Measurements from ENCODE around the gene R3HDML. TPM values are rescaled to one million over a fixed set of nuclear protein-coding genes. Genes with fewer than 3 reads are reported as not detected.

The R3HDML gene
- polyA plus RNA-seq, 1 donor (not counting 4 experiments of a cell fraction or from before 2014, with no cell fraction given) = not detected

GRCh38 chr20:44361021-44361420 is 24.2 kb downstream of the R3HDML start:
- no peak for FAIRE-seq
- Histone ChIP-seq H3K27ac (ENCODE audit: control insufficient read depth, insufficient read depth, low read length) (no peak overlapping the region), H2AFZ (ENCODE audit: control insufficient read depth, low read length) (no peak overlapping the region), H4K20me1 (ENCODE audit: control insufficient read depth, extremely low read depth, insufficient read depth, low read length) (no peaks in the 10 kb centered on the region), H3K36me3 (ENCODE audit: control insufficient read depth in 2 of 2, extremely low read depth in 1 of 2, insufficient read depth in 2 of 2, low read length in 2 of 2) (no peaks in the 10 kb centered on the region), H3K4me3 (ENCODE audit: control insufficient read depth in 2 of 3, extremely low read depth in 1 of 3, insufficient read depth in 2 of 3, low read depth in 1 of 3, low read length in 3 of 3) (no peak overlapping the region), H3K27me3 (ENCODE audit: control insufficient read depth, extremely low read depth, insufficient read depth, low read length) (peaks cover 3% of the 10 kb centered on the region), H3K9me3 (ENCODE audit: control insufficient read depth, low read depth, low read length) (no peaks in the 10 kb centered on the region), H3K4me2 (ENCODE audit: control insufficient read depth, extremely low read depth, insufficient read depth, low read depth, low read length) (no peak overlapping the region), H3K4me1 (ENCODE audit: control insufficient read depth, extremely low read depth, insufficient read depth, low read length) (no peaks in the 10 kb centered on the region), H3K9ac (ENCODE audit: control insufficient read depth, extremely low read depth, insufficient read depth, low read length) (no peak overlapping the region), H3K9me1 (ENCODE audit: control insufficient read depth, extremely low read depth, insufficient read depth, low read length) (no peaks in the 10 kb centered on the region), H3K79me2 (ENCODE audit: control insufficient read depth, insufficient read depth, low read length) (no peaks in the 10 kb centered on the region)
- DNase-seq (ENCODE audit: low read depth, low spot score) = no peak
- dilution Hi-C loops (cut with MboI; ENCODE audit: extremely low pct_ligation_motif_present, low sequenced_read_pairs) = no loop called here
- TF ChIP-seq EZH2 (IDR thresholded peaks at IDR 0.05; ENCODE audit: low read length) (no peak), CTCF (optimal IDR thresholded peaks at IDR 0.05 in 1 of 3, IDR thresholded peaks at IDR 0.05 in 1 of 3, conservative IDR thresholded peaks at IDR 0.05 in 1 of 3; ENCODE audit: extremely low read depth in 1 of 3, insufficient read depth in 2 of 3, low read length in 3 of 3) (no peak)

GRCh38 chr20:44362466-44362940 is 25.7 kb downstream of the R3HDML start:
- Histone ChIP-seq H2AFZ (ENCODE audit: control insufficient read depth, low read length) (no peak overlapping the region), H3K9ac (ENCODE audit: control insufficient read depth, extremely low read depth, insufficient read depth, low read length) (no peak overlapping the region), H3K79me2 (ENCODE audit: control insufficient read depth, insufficient read depth, low read length) (no peaks in the 10 kb centered on the region), H3K4me1 (ENCODE audit: control insufficient read depth, extremely low read depth, insufficient read depth, low read length) (no peaks in the 10 kb centered on the region), H4K20me1 (ENCODE audit: control insufficient read depth, extremely low read depth, insufficient read depth, low read length) (no peaks in the 10 kb centered on the region), H3K27me3 (ENCODE audit: control insufficient read depth, extremely low read depth, insufficient read depth, low read length) (peaks cover 3% of the 10 kb centered on the region), H3K27ac (ENCODE audit: control insufficient read depth, insufficient read depth, low read length) (no peak overlapping the region), H3K9me3 (ENCODE audit: control insufficient read depth, low read depth, low read length) (no peaks in the 10 kb centered on the region), H3K36me3 (ENCODE audit: control insufficient read depth in 2 of 2, extremely low read depth in 1 of 2, insufficient read depth in 2 of 2, low read length in 2 of 2) (no peaks in the 10 kb centered on the region), H3K4me2 (ENCODE audit: control insufficient read depth, extremely low read depth, insufficient read depth, low read depth, low read length) (no peak overlapping the region), H3K9me1 (ENCODE audit: control insufficient read depth, extremely low read depth, insufficient read depth, low read length) (no peaks in the 10 kb centered on the region), H3K4me3 (ENCODE audit: control insufficient read depth in 2 of 3, extremely low read depth in 1 of 3, insufficient read depth in 2 of 3, low read depth in 1 of 3, low read length in 3 of 3) (no peak overlapping the region)
- dilution Hi-C loops (cut with MboI; ENCODE audit: extremely low pct_ligation_motif_present, low sequenced_read_pairs) = no loop called here
- TF ChIP-seq EZH2 (IDR thresholded peaks at IDR 0.05; ENCODE audit: low read length) (no peak), CTCF (optimal IDR thresholded peaks at IDR 0.05 in 1 of 3, IDR thresholded peaks at IDR 0.05 in 1 of 3, conservative IDR thresholded peaks at IDR 0.05 in 1 of 3; ENCODE audit: extremely low read depth in 1 of 3, insufficient read depth in 2 of 3, low read length in 3 of 3) (no peak)
- DNase-seq (ENCODE audit: low read depth, low spot score) = no peak
- no peak for FAIRE-seq
